NCI-H1092 (cell line): ENCODE measurements around the gene POLR2L.

Experiments used
- DNase-seq: peaks from one replicate; lab custom pipeline; 2025; lab: John Stamatoyannopoulos, UW

POLR2L gene

GRCh38 chr11:810040-810567 lies 32.2 kb downstream of the POLR2L start:
- DNase-seq, result no peak

DNA sequence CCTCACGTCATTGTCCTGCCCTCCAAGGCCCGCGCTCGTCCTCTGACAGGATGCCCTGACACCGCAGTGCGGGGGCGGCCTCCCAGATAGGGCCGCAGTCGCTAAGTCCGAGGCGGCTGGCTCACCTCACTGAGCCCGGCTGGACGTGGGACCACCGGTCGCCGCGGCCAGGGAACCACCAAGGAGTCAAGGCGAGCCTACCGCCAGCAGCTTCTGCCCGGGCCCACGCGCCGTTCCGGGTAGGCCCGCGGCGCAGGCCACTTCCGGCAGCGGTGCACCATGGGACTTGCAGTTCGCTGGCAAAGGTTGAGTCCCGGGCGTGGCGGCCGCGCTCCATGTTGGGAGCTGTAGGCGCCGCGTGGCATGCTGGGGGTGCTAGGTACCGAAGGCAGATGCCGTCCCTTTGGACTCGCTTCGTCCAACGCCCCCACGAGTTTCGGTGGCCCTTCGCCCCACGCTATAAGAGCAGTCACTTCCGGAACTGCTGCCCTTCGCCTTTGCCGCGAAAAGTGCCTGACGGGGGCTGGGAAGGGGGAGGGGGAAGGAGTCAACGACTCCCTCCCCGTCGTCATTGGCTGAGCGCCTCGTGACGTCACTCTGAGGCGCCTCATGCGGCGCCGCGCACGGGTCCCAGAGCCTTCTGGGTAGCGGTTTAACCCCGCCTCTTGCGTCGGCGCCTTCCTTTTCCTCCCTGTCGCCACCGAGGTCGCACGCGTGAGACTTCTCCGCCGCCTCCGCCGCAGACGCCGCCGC lies 32.9 kb downstream of the POLR2L start, which contains the start of gene RPLP2:
TSS of gene RPLP2 (plus strand) at position 681 of the 753 bp plus-strand sequence. CDS start 268 bp downstream, outside the sequence.
- DNase-seq, result peak; percentile 94

GRCh38 chr11:808427-809286 lies 33.7 kb downstream of the POLR2L start:
- DNase-seq, result no peak

DNA sequence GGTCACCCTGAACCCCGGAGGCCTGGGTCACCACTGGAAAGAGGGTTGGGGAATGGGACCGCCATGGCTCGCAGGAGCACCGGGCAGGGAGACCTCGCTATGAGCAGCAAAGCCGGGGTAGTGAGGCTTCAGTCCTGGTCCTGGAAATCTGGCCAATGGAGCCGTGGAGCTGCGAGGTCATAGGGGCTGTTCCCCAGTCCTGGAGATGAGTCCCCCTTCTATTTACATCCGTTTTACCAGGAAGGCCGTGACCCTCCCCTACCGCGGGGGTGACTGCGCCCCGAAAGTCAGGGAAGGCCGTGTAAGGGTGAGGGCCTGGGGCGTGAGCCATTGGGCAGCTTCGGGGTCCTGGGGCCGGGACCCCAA lies 37.7 kb downstream of the POLR2L start:
- DNase-seq, result no peak

DNA sequence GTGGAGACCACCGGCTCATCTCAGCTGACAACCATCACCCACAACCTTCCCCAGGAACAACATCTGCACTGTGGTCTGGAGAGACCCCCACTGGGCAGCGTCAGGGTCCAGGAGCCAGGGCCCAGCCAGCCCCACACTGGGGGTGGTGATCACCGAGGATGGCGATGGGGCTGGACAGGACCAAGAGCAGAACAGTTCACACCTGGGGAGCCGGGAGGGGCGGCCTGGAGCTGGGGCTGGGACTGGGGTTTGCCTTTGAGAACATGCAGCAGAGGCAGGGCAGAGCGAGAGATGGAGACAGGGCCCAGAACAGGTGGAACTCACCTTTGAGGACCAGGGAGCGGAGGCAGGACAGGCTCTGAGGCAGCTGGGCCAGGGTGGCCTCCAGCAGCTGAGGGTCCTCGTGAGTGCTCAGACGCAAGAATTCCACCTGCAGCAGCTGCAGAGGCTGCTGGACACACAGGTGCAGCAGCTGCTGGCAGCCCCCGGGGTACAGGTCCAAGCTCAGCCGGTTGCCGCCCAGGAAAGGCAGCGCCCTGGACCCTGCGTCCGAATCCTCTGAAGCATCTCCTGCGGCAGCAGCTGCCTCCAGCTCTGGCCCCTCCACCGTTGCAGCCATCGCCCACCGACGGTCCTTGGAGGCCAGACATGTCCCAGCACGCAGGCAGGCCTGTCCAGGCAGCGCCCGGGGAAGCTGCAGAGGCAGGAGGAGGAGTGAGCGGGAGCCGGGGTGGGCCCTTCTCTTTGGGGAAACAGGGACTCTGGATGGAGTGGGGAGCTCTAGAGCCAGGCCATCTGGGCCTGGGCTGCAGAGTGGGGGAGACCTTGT lies 38.3 kb downstream of the POLR2L start:
- DNase-seq, result no peak

DNA sequence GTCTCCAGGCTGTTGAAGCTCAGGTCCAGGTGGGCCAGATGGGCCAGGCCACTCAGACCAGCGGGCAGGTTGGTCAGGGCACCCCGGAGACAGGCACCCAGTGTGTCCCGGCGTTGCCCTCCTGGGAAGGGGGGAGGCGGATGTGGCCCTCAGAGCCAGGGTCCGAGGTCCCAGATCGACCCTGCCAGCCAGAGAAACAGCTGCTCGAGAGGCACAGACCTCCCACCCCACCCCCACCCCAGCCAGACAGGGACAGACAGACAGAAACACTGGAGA lies 38.9 kb downstream of the POLR2L start:
- DNase-seq, result no peak

DNA sequence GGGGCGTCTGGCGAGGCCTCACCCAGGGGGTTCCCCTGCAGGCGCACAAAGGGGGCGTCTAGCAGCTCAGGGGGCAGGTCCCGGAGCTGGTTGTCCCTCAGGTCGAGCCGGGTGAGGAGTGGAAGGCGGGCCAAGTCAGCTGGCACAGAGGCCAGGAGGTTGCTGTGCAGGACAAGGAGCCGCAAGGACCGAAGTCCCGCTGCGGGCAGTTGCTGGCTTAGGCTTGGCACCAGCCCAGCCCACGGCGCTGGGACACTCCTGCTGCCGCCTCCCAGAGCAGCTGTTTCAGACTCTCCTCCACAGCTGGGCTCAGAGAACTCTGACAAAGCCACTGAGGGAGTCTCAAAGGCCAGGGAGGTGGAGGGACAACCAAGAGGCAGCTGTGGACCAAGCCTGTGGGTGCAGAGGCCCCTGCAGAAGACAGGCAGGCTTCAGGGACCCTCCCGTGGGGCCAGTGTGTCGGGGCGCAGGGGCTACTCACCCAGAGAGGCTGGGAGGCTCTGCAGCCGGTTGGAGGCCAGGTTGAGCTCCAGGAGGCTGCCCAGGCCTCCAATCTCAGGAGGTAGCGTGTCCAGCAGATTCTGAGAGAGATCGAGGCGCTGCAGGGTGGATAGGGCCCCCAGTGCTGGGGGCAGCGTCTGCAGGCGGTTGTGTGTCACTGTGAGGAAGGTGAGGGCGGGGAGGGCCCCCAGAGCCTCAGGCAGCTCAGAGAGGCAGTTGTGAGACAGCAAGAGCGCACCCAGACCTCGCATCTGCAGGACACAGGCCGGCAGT lies 39.4 kb downstream of the POLR2L start:
- DNase-seq, result no peak

DNA sequence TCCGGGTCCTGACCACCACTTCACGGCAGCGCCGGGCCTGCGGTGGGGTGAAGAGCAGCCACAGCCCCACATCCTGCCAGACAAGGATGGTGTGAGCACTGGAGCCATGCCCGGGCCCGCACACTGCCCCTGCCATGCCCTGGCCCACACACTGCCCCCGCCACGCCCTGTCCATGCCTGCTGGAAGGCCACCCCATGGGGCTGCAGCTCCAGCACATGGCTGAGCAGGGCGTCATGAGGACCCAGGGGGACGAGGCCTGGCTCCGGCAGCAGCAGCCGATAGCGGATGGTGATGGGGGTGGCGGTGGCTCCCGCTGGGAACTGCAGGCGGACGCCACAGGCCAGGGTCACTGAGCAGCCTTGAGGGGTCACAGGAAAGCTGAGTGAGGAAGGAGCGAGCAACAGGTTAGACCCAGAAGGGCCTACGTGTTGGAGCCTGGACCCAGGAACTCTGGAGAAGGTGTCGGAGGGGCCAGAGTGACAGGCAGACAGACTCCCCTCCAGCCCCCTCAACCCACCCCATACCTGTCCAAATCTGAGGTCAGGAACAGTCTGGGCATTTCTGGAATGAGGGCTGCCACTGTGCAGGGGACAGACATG lies 40.2 kb downstream of the POLR2L start:
- DNase-seq, result no peak

DNA sequence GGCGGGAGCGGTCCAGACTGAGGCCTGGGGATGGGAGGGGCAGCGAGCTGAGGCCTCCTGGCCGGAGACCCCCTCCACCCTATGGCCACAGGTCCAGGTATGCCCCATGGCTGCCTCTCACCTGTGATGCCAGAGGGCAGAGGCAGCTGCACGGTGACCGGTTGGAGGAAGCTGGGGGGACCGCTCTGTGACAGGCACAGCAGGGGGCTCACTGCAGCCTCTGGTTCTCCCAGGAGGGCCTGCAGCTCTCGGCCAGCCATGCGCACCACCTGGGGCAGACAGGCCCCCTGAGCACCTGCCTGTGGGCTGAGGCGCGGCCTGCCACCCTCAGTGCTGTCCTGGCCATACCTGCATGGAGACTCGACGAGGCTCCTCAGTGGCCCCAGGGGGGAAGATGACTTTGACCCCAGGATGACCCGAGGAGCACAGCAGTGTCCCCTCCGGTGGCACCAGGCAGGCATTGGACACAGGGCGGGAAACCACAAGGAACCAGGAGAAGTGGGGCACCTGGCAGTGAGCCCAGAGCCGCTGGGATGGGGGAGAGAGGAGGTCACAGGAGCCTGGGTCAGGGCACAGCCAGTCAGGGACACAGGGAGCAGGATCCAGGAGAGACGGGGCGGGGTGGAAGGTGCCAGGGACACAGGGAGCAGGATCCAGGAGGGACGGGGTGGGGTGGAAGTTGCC lies 41.1 kb downstream of the POLR2L start:
- no peak for DNase-seq

DNA sequence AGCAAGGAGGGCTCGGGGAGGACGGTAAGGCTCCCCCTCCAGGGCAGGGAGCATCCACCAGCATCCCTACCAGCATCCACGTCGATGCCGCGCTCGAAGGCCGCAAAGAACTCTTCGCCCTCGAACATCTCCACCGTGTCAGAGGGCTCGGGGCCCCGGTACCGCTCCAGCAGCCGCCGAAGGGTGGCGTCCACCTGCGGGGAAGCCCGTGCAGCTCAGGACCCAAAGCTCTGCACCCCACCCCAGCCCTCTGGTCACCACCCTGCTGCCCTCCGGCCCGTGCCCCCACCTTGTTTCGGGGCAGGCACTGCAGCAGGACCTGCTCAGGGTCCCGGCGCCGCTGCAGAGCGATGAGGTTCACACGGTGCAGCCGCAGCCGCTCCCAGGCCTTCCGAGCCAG lies 41.9 kb downstream of the POLR2L start:
- DNase-seq, result no peak

DNA sequence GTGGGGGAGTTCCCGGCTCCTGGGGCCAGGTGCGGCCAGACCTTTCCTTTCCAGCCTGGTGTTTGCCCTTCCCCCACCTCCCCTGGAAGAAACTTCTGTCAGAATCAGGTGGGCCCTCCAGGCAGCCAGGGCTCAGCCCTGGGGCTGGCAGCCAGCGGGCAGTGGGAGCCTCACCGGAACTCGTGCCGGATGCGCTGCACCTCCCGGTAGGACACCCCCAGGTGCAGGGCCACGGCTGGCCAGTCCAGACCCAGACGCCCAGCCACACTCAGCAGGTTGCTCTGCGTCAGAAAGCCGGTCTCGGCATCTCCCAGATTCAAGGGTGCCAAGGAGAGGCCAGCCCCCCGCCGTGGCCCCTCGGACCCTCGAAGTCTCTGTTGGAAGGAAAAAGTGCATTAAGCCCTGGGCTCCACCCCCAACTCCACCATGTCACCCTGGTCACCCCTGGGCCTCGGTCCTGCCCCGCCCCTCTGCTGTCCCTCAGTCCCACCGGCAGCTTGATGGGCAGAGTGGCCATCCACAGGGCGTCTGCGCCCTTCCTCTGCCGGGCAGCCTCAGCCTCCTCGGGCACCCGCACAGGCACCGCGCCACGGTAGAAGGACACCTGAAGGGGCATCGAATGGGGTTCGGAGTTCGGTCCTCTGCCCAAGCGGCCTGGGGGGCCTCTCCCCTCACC lies 42.5 kb downstream of the POLR2L start:
- no peak for DNase-seq

DNA sequence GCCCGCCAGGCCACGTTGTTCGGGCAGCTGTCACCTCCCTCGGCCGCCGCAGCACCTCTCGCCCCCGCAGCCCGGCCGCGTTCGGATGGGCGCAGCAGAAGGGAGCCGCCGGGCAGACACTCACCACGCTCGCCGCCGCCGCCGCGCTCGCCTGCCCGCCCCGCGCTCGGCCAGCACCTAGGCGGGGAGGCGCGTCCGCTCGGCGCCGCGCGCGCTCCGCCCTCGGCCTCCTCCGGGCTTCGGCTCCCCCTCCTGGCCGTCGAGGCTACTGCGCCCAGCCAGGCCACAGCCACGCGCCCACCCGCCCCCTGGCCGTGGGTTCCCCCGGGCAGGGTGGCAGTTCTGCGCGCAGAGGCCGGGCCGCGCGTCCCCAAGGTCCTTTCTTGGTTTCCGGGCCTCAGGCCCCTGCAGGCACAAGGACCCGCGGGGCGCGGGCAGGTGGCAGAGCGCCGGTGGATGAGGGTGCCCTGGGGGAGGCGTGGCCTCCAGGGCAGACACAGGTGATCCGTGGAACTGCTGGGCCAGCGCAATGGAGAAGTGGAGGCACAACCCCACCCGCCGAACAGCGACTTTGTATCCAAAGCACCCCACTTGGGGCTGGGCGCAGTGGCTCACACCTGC lies 44.1 kb downstream of the POLR2L start, which contains the start of gene SLC25A22:
TSS of gene SLC25A22 (minus strand) at position 189 of the 621 bp plus-strand sequence. CDS start 3,275 bp downstream, outside the sequence.
- peak; percentile 77 for DNase-seq

DNA sequence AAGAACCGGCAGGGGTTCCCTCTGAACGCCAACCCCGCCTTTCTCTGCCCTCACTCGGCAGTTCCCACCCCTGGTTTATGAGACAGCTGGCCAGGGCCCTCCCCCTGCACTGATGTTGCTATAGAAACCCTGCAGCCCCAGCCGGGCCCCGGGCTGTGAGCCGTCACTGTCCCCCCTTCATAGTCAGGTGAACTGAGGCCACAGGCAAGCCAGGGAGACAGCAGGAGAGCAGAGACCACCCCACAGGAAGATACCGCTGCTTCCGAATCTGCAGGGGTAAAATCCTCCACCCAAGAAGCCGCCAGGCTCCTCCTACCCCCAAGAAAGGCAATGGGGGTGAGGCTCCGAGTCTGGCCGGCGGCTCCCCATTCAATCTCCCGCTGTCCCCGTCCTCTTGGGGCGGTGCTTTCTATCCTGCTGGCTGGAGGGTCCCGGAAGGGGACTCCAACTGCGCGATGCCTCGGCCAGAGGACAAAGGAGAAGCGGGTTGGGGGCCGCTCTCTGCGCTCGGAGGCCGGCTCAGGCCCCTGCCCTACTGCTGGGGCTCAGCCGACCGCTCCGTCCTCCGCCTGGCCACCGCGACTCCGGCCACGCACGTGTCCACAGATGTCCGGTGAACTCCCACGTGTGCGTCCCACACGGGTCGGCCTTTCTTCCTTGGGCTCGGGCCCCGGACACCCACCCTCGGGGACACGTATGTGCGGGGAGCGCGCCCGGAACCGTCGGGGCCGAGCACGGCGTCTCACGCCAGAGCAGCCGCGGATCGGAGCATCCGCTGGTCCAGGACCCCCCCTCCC lies 44.8 kb downstream of the POLR2L start:
- peak; percentile 77 for DNase-seq

GRCh38 chr11:796565-797295 lies 45.6 kb downstream of the POLR2L start:
- no peak for DNase-seq

- DNase-seq, result peak; percentile 40
Measured at GRCh38 chr11:795634-796564, 46.4 kb downstream of the POLR2L start.

DNA sequence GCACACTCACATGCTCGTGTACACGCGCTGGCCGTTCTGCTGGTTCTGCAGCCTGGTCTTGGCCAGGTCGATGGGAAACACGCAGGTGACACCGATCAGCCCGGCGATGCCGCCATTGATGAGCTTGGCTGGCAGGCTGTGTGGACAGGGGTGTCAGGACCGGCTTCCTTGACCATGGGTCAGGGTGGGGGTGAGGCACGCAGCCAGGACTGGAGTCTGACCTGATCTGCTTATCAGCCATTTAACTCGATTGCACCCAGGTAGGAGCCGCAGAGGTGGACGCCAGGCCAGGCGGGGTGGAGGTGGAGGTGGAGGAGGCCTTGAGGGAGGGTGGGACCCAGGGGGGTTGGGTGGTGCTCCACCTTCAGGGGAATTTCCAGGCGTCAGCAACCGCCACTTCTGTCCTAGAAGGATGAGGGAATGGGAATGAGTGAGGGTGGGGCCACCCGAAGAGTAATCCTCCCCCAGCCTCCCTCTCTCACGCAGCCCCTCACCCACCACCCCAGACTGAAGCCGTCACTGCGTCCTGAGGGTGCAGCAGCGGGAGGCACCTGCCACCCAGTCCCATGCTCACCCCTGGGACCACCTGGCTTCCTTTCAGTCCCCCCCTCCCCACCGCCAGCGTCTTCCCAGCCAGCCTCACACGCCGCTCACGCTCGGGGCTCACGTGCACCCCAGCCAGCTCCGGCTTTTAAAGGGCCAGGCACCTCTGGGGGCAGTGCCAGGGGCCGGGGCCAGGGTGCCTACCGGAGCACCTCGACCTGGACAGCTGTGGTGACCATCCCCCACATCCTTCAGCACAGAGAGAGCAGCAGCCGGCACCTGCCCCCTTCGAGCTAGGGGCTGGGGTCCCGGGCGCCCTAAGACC lies 47.3 kb downstream of the POLR2L start:
- no peak for DNase-seq
